HG03565 (cell line): ENCODE data around the gene SLC12A5.

ENCODE experiments used
- ATAC-seq: cut with Tn5 transposase; IDR thresholded peaks from one replicate; pipeline ENCODE4 v1.9.1; 2021; ENCODE audit warnings: mild to moderate bottlenecking, moderate library complexity; ENCODE audit not compliant: unreplicated experiment

SLC12A5 gene

GRCh38 chr20:46051556-46052308 lies 22.7 kb downstream of the SLC12A5 start:
- ATAC-seq = no peak

- ATAC-seq = no peak
Observed at GRCh38 chr20:46053416-46053815, 24.4 kb downstream of the SLC12A5 start.

DNA sequence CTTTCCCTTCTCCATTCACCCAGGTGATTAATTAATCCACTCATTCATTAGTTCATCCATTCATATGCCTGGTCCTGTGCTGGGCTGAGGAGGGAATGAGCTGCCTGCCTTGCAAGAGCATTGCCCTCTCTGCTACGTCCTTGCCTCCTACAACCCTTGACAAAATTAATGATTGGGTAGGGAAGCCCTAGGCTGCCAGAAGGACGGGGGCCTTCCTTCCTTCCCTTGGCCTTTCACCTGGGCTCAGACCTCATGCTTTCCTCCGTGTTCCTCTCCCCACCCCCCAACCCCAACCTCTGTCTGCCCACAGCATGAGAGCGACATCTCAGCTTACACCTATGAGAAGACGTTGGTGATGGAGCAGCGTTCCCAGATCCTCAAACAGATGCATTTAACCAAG lies 25.6 kb downstream of the SLC12A5 start:
- ATAC-seq = no peak

DNA sequence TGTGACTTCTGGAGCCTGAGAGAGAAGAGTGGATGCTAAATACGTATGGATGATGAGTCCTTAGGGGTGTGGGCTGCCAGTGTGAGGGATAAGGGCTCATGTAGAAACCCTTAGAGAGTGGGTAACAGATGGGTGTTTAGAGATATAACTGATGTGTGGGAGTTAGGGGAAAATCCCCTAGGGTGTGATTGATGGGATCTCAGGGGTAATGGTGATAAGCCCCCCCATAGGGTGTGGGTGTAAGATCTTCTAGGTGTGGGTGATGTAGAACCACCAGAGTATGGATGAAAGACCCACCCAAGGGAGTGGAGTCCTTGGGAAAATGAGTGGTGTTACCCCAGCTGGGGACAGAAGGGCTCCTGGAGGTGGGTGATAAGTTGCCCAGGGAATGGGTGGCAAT lies 26.3 kb downstream of the SLC12A5 start:
- no peak for ATAC-seq

DNA sequence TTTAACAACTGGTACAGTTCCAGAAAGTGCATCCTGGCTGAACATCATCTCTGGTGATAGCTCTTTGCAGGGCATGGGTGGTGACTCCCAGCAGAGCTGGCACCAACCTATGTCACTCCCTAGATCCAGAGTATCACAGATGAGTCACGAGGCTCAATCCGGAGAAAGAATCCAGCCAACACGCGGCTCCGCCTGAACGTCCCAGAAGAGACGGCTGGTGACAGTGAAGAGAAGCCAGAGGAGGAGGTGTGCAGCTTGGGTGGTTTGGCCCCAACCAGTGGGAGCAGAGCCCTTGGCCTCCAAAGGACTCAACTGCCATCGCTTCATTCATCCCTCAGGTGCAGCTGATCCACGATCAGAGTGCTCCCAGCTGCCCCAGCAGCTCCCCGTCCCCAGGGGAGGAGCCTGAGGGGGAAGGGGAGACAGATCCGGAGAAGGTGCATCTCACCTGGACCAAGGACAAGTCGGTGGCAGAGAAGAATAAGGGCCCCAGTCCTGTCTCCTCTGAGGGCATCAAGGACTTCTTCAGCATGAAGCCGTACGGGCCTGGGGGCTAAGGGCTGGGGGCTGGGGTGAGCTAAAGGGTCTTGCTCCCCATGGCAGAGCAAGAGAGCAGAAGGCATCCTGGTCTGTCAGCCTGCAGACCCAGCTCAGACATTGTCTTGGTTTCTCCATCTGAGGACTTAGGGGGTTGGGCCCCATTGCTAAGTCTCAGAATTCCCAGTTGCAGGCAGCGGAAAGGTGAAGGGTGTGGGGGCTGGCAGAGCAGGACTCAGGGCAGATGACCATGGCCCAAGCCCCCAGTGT lies 27.2 kb downstream of the SLC12A5 start:
- ATAC-seq = no peak

GRCh38 chr20:46056970-46057855 lies 28.2 kb downstream of the SLC12A5 start:
- ATAC-seq = no peak

- ATAC-seq = no peak
Observed at GRCh38 chr20:46057856-46058598, 29.0 kb downstream of the SLC12A5 start.

DNA sequence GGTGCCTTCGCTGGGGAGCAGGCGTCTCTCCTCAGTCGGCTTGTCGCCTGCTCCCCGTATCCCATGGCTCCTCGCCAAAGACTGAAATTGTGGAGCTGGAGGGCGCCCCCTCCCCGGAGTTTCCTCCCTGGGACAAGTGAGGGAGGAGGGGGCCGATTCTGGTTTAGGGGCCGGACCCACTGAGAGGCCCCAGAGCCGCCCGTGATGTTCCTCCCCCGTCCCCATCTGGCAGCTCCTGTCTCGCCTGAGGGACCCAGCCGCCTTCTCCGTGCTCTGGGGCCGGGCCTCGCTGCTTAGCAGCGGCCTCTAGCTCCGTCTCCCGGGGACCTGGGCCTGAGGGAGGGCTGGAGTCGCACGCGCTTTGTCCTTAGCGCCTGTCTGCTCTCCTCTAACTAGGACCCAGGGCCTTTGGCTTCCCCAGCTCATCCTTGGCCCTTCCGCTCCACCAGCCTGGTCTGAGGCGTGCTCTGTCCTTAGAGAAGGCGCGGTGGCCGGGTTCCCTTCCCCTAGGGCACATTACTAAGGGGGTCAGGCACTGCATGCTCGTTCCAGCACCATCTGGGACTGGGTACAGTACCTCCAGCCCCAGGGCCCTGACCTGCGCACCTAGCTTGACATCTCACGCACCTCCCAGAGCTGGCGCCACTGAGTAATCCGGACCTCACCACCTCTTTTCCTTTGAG lies 29.7 kb downstream of the SLC12A5 start:
- ATAC-seq = no peak

DNA sequence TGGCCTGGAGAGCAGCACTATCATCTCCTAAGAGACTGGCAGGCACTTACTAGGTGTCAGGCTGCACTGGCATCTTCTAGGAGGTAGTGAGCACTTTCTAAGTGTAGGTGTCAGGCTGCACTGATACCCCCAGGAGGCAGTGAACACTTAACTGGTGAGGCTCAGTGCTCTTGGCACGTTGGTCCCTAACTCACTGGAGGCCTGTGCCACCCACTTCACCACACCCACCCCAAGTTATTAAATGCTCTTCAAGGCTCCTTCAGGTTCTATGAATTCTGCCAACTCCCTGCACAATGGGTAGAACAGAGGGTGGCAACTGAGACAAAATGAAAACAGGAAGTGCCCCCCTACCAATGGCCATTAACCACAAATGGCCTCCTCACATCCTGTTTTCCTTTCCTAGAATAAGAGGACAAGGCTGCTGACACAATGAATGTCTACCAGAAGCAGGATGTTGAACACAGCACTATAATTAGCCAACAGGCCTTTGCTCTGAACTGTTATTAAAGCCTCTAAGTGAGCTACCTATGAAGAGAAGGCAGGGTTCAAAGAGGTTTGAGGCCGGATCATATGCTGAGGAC lies 31.4 kb downstream of the SLC12A5 start:
- no peak for ATAC-seq

DNA sequence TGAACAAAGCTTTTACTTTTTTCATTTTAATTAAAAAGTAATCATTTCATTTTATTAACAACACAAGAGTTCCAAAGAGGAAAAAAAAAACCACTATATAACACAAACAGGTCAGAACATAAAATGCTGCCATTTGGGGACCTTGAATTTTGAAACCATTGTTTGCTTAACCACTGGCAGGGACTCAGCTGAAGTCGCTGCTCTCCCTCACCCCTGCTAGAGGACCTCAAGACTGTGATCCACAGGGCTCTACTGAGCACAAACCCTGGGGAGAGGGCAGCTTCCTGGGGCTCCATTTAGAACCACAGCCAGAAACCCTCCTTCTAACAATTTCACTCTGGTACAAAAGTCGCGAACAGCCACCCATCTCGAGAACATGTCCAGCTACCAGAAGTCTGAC lies 32.0 kb downstream of the SLC12A5 start:
- ATAC-seq = no peak

DNA sequence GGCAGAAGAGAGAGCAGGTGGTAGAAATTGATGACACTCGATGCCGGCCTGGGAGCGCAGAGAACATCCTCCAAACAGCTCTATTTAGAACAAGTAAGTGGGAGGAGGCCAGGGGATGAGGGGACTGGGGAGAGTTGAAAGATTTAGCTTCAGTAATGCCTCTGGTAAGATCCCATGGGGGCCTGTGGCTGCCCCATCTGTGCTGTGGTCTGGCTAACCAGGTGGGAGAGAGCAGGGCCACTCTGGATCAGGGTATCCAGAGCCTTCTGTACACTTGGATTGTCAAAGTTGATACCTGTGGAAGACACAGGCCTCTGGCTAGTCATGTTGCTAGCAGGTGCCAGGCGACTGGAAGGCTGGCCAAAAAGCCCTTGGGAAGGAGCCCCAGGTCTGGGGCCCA lies 33.1 kb downstream of the SLC12A5 start:
- no peak for ATAC-seq

DNA sequence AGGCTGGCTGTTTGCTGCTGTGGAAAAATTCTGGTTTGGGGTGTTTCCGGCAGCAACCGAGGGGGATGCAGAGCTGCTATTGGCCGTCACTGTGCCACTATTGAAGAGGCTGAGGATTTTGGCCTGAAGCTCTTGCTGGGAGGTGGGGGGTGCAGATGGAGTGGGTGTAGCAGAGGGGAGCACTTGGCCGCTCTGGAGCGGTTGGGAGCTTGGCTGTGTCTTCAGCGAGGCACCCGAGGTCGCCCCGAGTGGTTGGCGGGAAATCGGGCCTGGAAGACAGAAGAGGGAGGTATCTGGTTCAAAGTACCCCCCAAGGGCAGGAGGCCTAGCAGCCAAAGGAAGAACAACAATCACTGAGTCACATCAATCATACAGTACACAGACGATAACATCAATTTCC lies 33.6 kb downstream of the SLC12A5 start:
- no peak for ATAC-seq

- ATAC-seq = no peak
Observed at GRCh38 chr20:46063151-46063550, 34.1 kb downstream of the SLC12A5 start.

DNA sequence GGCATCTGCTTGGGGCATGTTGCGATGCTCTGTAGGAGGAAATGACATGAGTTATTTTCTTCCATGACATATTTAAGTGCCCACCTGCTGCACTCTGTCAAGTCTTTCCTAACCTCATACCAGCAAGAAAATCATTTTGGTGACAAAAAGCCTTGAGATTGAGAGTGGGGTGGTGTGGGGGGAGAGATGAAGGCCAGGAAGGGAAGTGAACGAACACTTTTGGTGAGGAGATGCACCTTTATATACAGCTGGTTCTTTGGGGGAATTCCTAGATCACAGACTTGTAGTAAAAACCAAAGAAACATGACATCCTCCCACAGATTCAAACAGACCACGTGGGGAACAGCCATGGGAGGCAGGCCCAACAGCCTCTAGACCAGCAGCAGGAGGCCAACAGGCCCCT lies 34.6 kb downstream of the SLC12A5 start:
- ATAC-seq = no peak

- ATAC-seq = no peak
Observed at GRCh38 chr20:46065006-46065405, 36.0 kb downstream of the SLC12A5 start.

DNA sequence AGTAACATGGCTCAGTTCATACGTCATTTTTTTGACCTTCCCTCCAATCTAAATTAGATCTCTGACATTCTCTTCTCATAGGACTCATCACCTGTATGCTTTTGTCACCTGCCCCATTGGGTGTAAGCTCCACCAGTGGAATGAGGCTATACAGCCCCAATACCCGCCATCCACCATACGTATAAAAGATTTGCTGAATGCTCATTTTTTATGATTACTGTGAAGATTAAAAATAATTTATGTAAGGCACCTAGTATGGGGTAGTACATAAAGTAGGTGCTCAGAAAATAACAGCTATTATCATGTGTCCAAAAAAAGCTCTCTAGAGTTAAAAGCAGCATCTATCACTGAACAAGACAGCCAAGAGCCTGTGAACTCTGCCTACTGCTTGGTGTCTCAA lies 36.7 kb downstream of the SLC12A5 start:
- no peak for ATAC-seq

- ATAC-seq = no peak
Observed at GRCh38 chr20:46070215-46070900, 41.3 kb downstream of the SLC12A5 start.

- ATAC-seq = no peak
Observed at GRCh38 chr20:46071573-46071972, 42.6 kb downstream of the SLC12A5 start.

GRCh38 chr20:46073024-46073423 lies 44.0 kb downstream of the SLC12A5 start:
- no peak for ATAC-seq
